NB4 (cell line): ENCODE data around the gene DGKA.

Experiments
- DNase-seq: peaks from one replicate; pipeline ENCODE4 v3.0.0; 2010; ENCODE audit warnings: low read depth
- H3K4me3 ChIP-seq: one replicate; pipeline ENCODE4 v1.5.1; 2011; ENCODE audit warnings: mild to moderate bottlenecking, low read depth, low read length, moderate library complexity
- CTCF ChIP-seq: IDR thresholded peaks from one replicate; pipeline ENCODE4 v1.5.1; 2012; ENCODE audit warnings: low read depth, low read length
- MAX ChIP-seq: IDR thresholded peaks from 2 replicates; pipeline ENCODE4 v1.6.1; 2011; ENCODE audit warnings: low read depth, low read length
- MYC ChIP-seq: IDR thresholded peaks from 2 replicates; pipeline ENCODE4 v1.6.1; 2011; ENCODE audit warnings: low read depth, low read length
- POLR2A ChIP-seq: IDR thresholded peaks from 2 replicates; pipeline ENCODE4 v1.6.1; 2011; ENCODE audit warnings: mild to moderate bottlenecking; ENCODE audit not compliant: insufficient read length; ENCODE audit errors: extremely low read depth

Gene DGKA

GRCh38 chr12:55957106-55957859 is 26.3 kb downstream of the DGKA start:
- no peak for DNase-seq
- no peak overlapping the region for H3K4me3 ChIP-seq
- TF ChIP-seq MAX (no peak), MYC (no peak), CTCF (no peak), POLR2A (no peak)

- no peak overlapping the region for H3K4me3 ChIP-seq
- TF ChIP-seq MAX (no peak), POLR2A (no peak), CTCF (no peak), MYC (no peak)
- DNase-seq, result no peak
Observed at GRCh38 chr12:55963760-55964159, 32.8 kb downstream of the DGKA start.

- TF ChIP-seq CTCF (no peak), POLR2A (no peak), MAX (no peak), MYC (no peak)
- no peak overlapping the region for H3K4me3 ChIP-seq
- no peak for DNase-seq
Observed at GRCh38 chr12:55965240-55965639, 34.3 kb downstream of the DGKA start.

- no peak for TF ChIP-seq CTCF
- no peak for TF ChIP-seq POLR2A
- TF ChIP-seq MAX, result no peak
- TF ChIP-seq MYC, result no peak
- peak within 1 kb of the TSS; percentile 84 for H3K4me3 ChIP-seq
- DNase-seq, result peak; percentile 36
Observed at GRCh38 chr12:55965941-55966407, 35.0 kb downstream of the DGKA start, which contains the start of gene PMEL. Gene PMEL, minus strand, starts transcription at chr12:55966042. Its CDS starts 31 bp downstream, at chr12:55966011.

- DNase-seq, result peak; percentile 92
- peak; percentile 60 for TF ChIP-seq MYC
- peak; percentile 75 for TF ChIP-seq POLR2A
- no peak for TF ChIP-seq CTCF
- no peak; the same call in 1 of the 2 replicates for TF ChIP-seq MAX
Observed at GRCh38 chr12:55966408-55967281, 35.7 kb downstream of the DGKA start, which contains the start of gene CDK2. Gene CDK2, plus strand, starts transcription at chr12:55966830. Its CDS starts 179 bp downstream, at chr12:55967009.

More at GRCh38 chr12:55966408-55967281, 35.7 kb downstream of the DGKA start, which contains the start of gene CDK2:
- peak within 1 kb of the TSS; percentile 84 for H3K4me3 ChIP-seq
